ENCODE measurements around the gene PXK. TPM values are rescaled to one million over a fixed set of nuclear protein-coding genes. Genes with fewer than 3 reads are reported as not detected.

Gene PXK
- polyA plus RNA-seq, 1 donor (not counting 4 experiments of a cell fraction or from before 2014, with no cell fraction given) = 12.2 TPM

- H3K27me3 ChIP-seq (ENCODE audit: control insufficient read depth, extremely low read depth, insufficient read depth, low read length) = no peaks in the 10 kb centered on the region
- no peaks in the 10 kb centered on the region for H3K79me2 ChIP-seq (ENCODE audit: control insufficient read depth, insufficient read depth, low read length)
- no peak overlapping the region for H3K27ac ChIP-seq (ENCODE audit: control insufficient read depth, insufficient read depth, low read length)
- FAIRE-seq (no peak), DNase-seq (ENCODE audit: low read depth, low spot score) (no peak)
- H3K9ac ChIP-seq (ENCODE audit: control insufficient read depth, extremely low read depth, insufficient read depth, low read length) = no peak overlapping the region
- no peak overlapping the region for H3K4me2 ChIP-seq (ENCODE audit: control insufficient read depth, extremely low read depth, insufficient read depth, low read depth, low read length)
- H4K20me1 ChIP-seq (ENCODE audit: control insufficient read depth, extremely low read depth, insufficient read depth, low read length) = no peaks in the 10 kb centered on the region
- TF ChIP-seq CTCF (optimal IDR thresholded peaks at IDR 0.05 in 1 of 3, IDR thresholded peaks at IDR 0.05 in 1 of 3, conservative IDR thresholded peaks at IDR 0.05 in 1 of 3; ENCODE audit: extremely low read depth in 1 of 3, insufficient read depth in 2 of 3, low read length in 3 of 3) (no peak), EZH2 (IDR thresholded peaks at IDR 0.05; ENCODE audit: low read length) (no peak)
- no peaks in the 10 kb centered on the region for H3K4me1 ChIP-seq (ENCODE audit: control insufficient read depth, extremely low read depth, insufficient read depth, low read length)
- no peaks in the 10 kb centered on the region for H3K9me1 ChIP-seq (ENCODE audit: control insufficient read depth, extremely low read depth, insufficient read depth, low read length)
- H3K4me3 ChIP-seq (ENCODE audit: control insufficient read depth in 2 of 3, extremely low read depth in 1 of 3, insufficient read depth in 2 of 3, low read depth in 1 of 3, low read length in 3 of 3) = no peak overlapping the region
- no peaks in the 10 kb centered on the region for H3K9me3 ChIP-seq (ENCODE audit: control insufficient read depth, low read depth, low read length)
- peaks cover 3 to 14% of the 10 kb centered on the region in 2 experiments for H3K36me3 ChIP-seq (ENCODE audit: control insufficient read depth in 2 of 2, extremely low read depth in 1 of 2, insufficient read depth in 2 of 2, low read length in 2 of 2)
- no peak overlapping the region for H2AFZ ChIP-seq (ENCODE audit: control insufficient read depth, low read length)
- dilution Hi-C loops (cut with MboI; ENCODE audit: extremely low pct_ligation_motif_present, low sequenced_read_pairs) = no loop called here
These were observed 87.3 kb downstream of the PXK start for GRCh38 chr3:58419780-58420507.

GRCh38 chr3:58421004-58421403 lies 88.3 kb downstream of the PXK start:
- Histone ChIP-seq H3K79me2 (ENCODE audit: control insufficient read depth, insufficient read depth, low read length) (no peaks in the 10 kb centered on the region), H3K36me3 (ENCODE audit: control insufficient read depth in 2 of 2, extremely low read depth in 1 of 2, insufficient read depth in 2 of 2, low read length in 2 of 2) (peaks cover 3 to 16% of the 10 kb centered on the region in 2 experiments)

More at GRCh38 chr3:58421004-58421403, 88.3 kb downstream of the PXK start:
- H3K4me3 ChIP-seq (ENCODE audit: control insufficient read depth in 2 of 3, extremely low read depth in 1 of 3, insufficient read depth in 2 of 3, low read depth in 1 of 3, low read length in 3 of 3) = no peak overlapping the region
- dilution Hi-C loops (cut with MboI; ENCODE audit: extremely low pct_ligation_motif_present, low sequenced_read_pairs) = no loop called here
- H2AFZ ChIP-seq (ENCODE audit: control insufficient read depth, low read length) = no peak overlapping the region
- H3K4me2 ChIP-seq (ENCODE audit: control insufficient read depth, extremely low read depth, insufficient read depth, low read depth, low read length) = no peak overlapping the region
- no peak overlapping the region for H3K9ac ChIP-seq (ENCODE audit: control insufficient read depth, extremely low read depth, insufficient read depth, low read length)
- FAIRE-seq (no peak), DNase-seq (ENCODE audit: low read depth, low spot score) (no peak)
- no peaks in the 10 kb centered on the region for H3K9me3 ChIP-seq (ENCODE audit: control insufficient read depth, low read depth, low read length)
- no peaks in the 10 kb centered on the region for H4K20me1 ChIP-seq (ENCODE audit: control insufficient read depth, extremely low read depth, insufficient read depth, low read length)
- no peaks in the 10 kb centered on the region for H3K27me3 ChIP-seq (ENCODE audit: control insufficient read depth, extremely low read depth, insufficient read depth, low read length)
- no peak overlapping the region for H3K27ac ChIP-seq (ENCODE audit: control insufficient read depth, insufficient read depth, low read length)
- no peaks in the 10 kb centered on the region for H3K9me1 ChIP-seq (ENCODE audit: control insufficient read depth, extremely low read depth, insufficient read depth, low read length)
- TF ChIP-seq EZH2 (IDR thresholded peaks at IDR 0.05; ENCODE audit: low read length) (no peak), CTCF (optimal IDR thresholded peaks at IDR 0.05 in 1 of 3, IDR thresholded peaks at IDR 0.05 in 1 of 3, conservative IDR thresholded peaks at IDR 0.05 in 1 of 3; ENCODE audit: extremely low read depth in 1 of 3, insufficient read depth in 2 of 3, low read length in 3 of 3) (no peak)
- H3K4me1 ChIP-seq (ENCODE audit: control insufficient read depth, extremely low read depth, insufficient read depth, low read length) = no peaks in the 10 kb centered on the region

Data from keratinocyte (primary cell).